Mammary epithelial cell (primary cell): ENCODE data around the gene INVS.

ENCODE experiments used
- CTCF ChIP-seq, 2 donors: IDR thresholded peaks in 1 of 2; conservative IDR thresholded peaks in 1 of 2; 2 replicates each; pipeline ENCODE4 v1.5.1; 2011 to 2012; ENCODE audit warnings: inconsistent platforms in 2 of 2, low read length in 2 of 2, mild to moderate bottlenecking in 2 of 2, control low read depth in 1 of 2, low read depth in 1 of 2; ENCODE audit not compliant: insufficient read depth in 1 of 2; ENCODE audit errors: extremely low read depth in 1 of 2
- EZH2 ChIP-seq: IDR thresholded peaks from 2 replicates; pipeline ENCODE4 v1.6.1; 2012; ENCODE audit warnings: low read length, inconsistent platforms, borderline replicate concordance

DNA sequence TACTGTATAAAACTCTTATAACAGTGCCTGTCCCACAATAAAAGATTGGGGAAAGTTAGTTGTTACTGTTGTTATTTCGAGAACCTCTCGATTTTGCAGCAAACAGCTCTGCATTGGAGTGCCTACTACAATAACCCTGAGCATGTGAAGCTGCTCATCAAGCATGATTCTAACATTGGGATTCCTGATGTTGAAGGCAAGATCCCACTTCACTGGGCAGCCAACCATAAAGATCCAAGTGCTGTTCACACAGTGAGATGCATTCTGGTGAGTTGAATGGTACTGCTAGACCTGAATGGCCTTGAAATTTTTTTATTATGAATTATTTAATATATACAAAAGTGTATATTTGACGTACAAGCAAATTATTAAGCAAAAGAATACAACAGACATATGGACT is 130.5 kb downstream of the INVS start:
- TF ChIP-seq EZH2 (no peak), CTCF (conservative IDR thresholded peaks at IDR 0.05 in 1 of 2, IDR thresholded peaks at IDR 0.05 in 1 of 2; ENCODE audit: extremely low read depth in 1 of 2, insufficient read depth in 1 of 2, low read depth in 1 of 2, low read length in 2 of 2) (no peak)
